Testis (tissue), 3 donors: ENCODE data around the gene STK39. TPM values are rescaled to one million over a fixed set of nuclear protein-coding genes. Genes with fewer than 3 reads are reported as not detected.

Experiments
- DNase-seq: peaks from one replicate; pipeline ENCODE4 v3.0.0-alpha.2; 2019
- H3K27ac ChIP-seq, 2 donors: fragments of 200-600 bp; sonication (generic); one replicate each; pipeline ENCODE4 v1.5.1; 2019
- H3K27me3 ChIP-seq: fragments of 200-600 bp; sonication (generic); one replicate; pipeline ENCODE4 v1.5.1; 2019
- H3K36me3 ChIP-seq: fragments of 200-600 bp; sonication (generic); one replicate; pipeline ENCODE4 v1.5.1; 2017; ENCODE audit warnings: low read depth; ENCODE audit errors: missing control alignments
- H3K4me1 ChIP-seq: fragments of 200-600 bp; sonication (generic); one replicate; pipeline ENCODE4 v1.5.1; 2019
- H3K4me3 ChIP-seq, 2 donors: fragments of 200-600 bp; sonication (generic); one replicate each; pipeline ENCODE4 v1.5.1; 2017 to 2019
- H3K9me3 ChIP-seq: fragments of 200-600 bp; sonication (generic); one replicate; pipeline ENCODE4 v1.5.1; 2017
- CTCF ChIP-seq, 3 experiments: fragments of 450-650 bp in 2 of 3; fragments of 200-600 bp in 1 of 3; sonication (generic) in 1 of 3; IDR thresholded peaks; one replicate each; pipeline ENCODE4 v1.5.1; 2016 to 2019; ENCODE audit warnings: antibody characterized with exemption in 3 of 3, mild to moderate bottlenecking in 2 of 3, moderate library complexity in 1 of 3
- POLR2A ChIP-seq: fragments of 450-650 bp; IDR thresholded peaks from one replicate; pipeline ENCODE4 v1.6.1; 2017; ENCODE audit warnings: antibody characterized with exemption, mild to moderate bottlenecking, moderate library complexity
- WGBS, 2 donors: methylation state at CpG; one replicate each; pipeline ENCODE4 v1.1.5; 2018; 5-methylcytosine and 5-hydroxymethylcytosine counted together
- intact Hi-C: fragments of 100-400 bp; cut with DNase I; formaldehyde crosslinking; loops from one replicate; pipeline ENCODE4 v1.15.1; 2023; ENCODE audit warnings: low total_unique reads
- polyA plus RNA-seq: library from polyadenylated mRNA; stranded (reverse); fragments of 350-450 nt; fragmentation: Illumina TruSeq; extraction: RNeasy Lipid Tissue Mini Kit (QIAGEN cat#74804); gene quantifications from one replicate; pipeline ENCODE4 v1.2.3, GENCODE V29; 2014; ENCODE audit warnings: low read depth, low replicate concordance; ENCODE audit not compliant: insufficient read depth
- total RNA-seq, 2 donors: library from RNA; depleted of rRNA; stranded (reverse); fragments of >200 nt; gene quantifications; one replicate each; pipeline ENCODE4 v1.2.3, GENCODE V29; 2016

Gene STK39
- total and polyA plus RNA-seq, 3 donors from 2014 or later = 26.4 to 70.7 (median 41.8) TPM

GRCh38 chr2:168032091-168032490, 215.3 kb downstream of the STK39 start:
- Histone ChIP-seq H3K4me1 (no peaks in the 10 kb centered on the region), H3K27me3 (no peaks in the 10 kb centered on the region), H3K9me3 (no peaks in the 10 kb centered on the region), H3K4me3 (no peak overlapping the region), H3K27ac (no peak overlapping the region), H3K36me3 (no peaks in the 10 kb centered on the region)
- intact Hi-C loops = no loop called here
- 92 to 97% methylated on average over 3 of the region's 3 CpGs for WGBS, 2 donors
- TF ChIP-seq POLR2A (no peak), CTCF (IDR thresholded peaks at IDR 0.05) (no peak)
- no peak for DNase-seq

DNA sequence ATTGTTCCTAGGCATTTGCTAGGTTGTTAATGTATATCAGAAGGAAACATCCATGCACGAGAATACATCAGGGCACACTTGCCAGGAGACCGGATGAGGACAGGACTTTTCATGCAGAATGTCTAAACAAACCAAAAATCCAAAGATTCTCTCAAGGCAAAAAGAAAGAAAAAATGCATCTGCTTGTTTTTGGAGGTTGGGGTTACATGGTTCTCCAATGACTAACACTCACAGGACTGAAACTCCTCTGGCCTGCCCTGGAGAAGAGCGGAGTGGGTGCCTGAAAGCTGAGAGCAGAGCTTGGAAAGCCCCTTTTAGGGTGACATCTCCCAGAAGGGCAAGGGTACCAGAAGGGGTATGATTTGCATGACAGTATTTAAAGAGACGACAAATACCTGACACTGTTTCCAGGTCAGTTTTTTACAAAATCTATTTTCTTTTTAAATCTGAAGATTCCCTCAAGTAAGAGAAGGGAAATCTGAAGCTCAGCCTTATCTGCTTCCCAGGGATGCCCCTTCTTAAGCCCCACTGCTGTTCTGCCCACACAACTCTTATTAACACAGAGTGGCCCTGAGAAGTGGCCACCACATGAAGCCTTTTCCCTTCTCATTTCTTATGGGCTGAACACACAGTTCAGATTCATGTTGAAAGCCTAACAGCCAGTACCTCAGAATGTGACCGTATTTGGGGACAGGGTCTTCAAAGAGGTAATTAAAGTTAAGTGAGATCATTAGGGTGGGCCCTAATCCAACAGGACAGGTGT, 216.4 kb downstream of the STK39 start:
- intact Hi-C loops = no loop called here
- Histone ChIP-seq H3K27ac (no peak overlapping the region), H3K4me3 (no peak overlapping the region), H3K36me3 (no peaks in the 10 kb centered on the region), H3K27me3 (no peaks in the 10 kb centered on the region), H3K4me1 (no peaks in the 10 kb centered on the region), H3K9me3 (no peaks in the 10 kb centered on the region)
- 80% methylated on average over 5 of the region's 5 CpGs for WGBS, 2 donors
- no peak for TF ChIP-seq POLR2A
- no peak for TF ChIP-seq CTCF (IDR thresholded peaks at IDR 0.05)
- no peak for DNase-seq

DNA sequence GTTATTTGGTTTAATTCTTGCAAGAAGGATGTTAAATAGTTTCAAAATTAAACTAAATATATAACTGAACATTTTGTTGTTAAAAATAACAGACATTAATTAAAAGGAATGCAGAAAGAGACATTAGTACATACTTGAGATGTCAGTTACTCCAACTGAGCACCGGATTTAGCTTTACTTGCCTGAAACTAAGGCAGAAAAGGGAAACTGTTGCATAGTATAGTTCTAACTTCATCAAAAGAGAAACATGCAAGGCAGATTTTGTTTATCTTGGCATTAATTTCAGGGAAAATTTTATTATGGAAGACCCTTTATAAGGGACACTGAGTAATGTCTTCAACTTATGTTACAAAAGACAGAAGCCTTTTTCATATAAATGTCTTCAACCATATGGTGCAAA, 218.3 kb downstream of the STK39 start:
- H3K4me1 ChIP-seq = no peaks in the 10 kb centered on the region
- no peaks in the 10 kb centered on the region for H3K9me3 ChIP-seq
- intact Hi-C loops = no loop called here
- H3K36me3 ChIP-seq = no peaks in the 10 kb centered on the region
- H3K27me3 ChIP-seq = no peaks in the 10 kb centered on the region
- TF ChIP-seq CTCF (IDR thresholded peaks at IDR 0.05) = no peak
- no peak for TF ChIP-seq POLR2A
- no peak overlapping the region for H3K4me3 ChIP-seq
- WGBS, 2 donors = 48% methylated on average over 1 of the region's 1 CpG
- no peak overlapping the region for H3K27ac ChIP-seq
- no peak for DNase-seq

- Histone ChIP-seq H3K36me3 (no peaks in the 10 kb centered on the region), H3K4me3 (no peak overlapping the region), H3K9me3 (no peaks in the 10 kb centered on the region), H3K4me1 (no peaks in the 10 kb centered on the region), H3K27ac (no peak overlapping the region), H3K27me3 (no peaks in the 10 kb centered on the region)
- intact Hi-C loops = no loop called here
- TF ChIP-seq POLR2A (no peak), CTCF (IDR thresholded peaks at IDR 0.05) (no peak)
- DNase-seq = no peak
Measured at GRCh38 chr2:168028362-168028761, 219.0 kb downstream of the STK39 start.
